GM18502 (cell line): Measurements from ENCODE around the gene VWA5B2.

Experiments used
- ATAC-seq: cut with Tn5 transposase; IDR thresholded peaks from one replicate; pipeline ENCODE4 v1.9.1; 2021; ENCODE audit warnings: mild to moderate bottlenecking; ENCODE audit not compliant: unreplicated experiment, poor library complexity

Gene VWA5B2

DNA sequence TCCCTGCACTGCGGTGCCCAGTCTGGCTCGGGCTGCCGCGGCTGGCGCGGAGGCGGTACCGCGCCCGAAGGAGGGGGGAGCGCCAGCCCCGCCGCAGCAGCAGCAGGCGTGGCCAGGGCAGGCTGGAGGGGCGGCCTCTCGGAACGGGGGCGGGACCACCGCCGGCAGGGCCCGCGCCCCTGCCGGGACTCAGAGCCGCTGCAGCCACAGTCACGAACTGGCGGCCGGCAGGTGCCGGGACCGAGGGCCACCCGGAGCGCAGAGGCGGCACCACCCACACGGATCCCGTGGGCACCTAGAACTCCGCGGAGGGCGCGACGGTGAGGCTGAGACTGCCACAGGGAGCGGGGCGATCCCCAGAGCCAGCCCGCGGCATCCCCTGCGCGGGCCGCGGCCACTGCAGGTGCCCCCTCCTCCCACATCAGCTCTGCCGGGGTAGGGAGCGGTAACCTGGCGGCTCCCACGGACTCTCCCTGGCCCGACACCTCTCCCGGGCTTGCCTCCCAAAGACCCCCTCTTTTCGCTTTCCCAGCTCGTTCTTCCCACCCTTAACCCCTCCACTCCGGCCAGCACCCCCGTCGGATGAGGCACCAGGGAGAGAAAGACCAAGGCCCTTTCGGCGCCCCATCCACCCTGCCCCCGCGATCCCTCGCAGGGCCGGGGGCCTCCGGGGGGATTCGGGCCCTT, at the start of gene VWA5B2:
VWA5B2 (plus strand) TSS at position 192 of the 687 bp plus-strand sequence. CDS start 944 bp downstream, outside the sequence.
- ATAC-seq: peak; percentile 88

GRCh38 chr3:184180165-184180564, 49.2 kb upstream of the VWA5B2 start:
- ATAC-seq: no peak

DNA sequence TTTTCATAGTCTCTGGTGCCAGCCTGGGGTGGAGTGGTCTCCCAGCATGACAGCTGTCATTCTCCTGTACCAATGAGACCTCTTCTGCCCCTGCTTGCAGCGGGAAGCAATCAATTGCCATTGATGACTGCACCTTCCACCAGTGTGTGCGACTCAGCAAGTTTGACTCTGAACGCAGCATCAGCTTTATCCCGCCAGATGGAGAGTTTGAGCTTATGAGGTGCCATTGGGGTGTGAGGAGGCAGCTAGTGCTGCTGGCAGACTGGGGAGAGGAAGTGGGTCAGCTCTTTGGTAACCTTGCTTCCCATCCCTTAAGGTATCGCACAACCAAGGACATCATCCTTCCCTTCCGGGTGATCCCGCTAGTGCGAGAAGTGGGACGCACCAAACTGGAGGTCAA, 47.8 kb upstream of the VWA5B2 start:
- ATAC-seq: no peak

DNA sequence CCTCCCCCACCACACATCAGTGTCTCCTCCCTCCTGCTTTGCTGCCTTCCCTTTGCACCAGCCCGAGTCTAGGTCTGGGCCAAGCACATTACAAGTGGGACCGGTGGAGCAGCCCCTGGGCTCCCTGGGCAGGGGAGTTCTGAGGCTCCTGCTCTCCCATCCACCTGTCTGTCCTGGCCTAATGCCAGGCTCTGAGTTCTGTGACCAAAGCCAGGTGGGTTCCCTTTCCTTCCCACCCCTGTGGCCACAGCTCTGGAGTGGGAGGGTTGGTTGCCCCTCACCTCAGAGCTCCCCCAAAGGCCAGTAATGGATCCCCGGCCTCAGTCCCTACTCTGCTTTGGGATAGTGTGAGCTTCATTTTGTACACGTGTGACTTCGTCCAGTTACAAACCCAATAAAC, 45.7 kb upstream of the VWA5B2 start:
- ATAC-seq: no peak

GRCh38 chr3:184184546-184185230, 44.7 kb upstream of the VWA5B2 start:
- no peak for ATAC-seq

GRCh38 chr3:184185461-184186183, 43.8 kb upstream of the VWA5B2 start:
- ATAC-seq: peak; percentile 92

DNA sequence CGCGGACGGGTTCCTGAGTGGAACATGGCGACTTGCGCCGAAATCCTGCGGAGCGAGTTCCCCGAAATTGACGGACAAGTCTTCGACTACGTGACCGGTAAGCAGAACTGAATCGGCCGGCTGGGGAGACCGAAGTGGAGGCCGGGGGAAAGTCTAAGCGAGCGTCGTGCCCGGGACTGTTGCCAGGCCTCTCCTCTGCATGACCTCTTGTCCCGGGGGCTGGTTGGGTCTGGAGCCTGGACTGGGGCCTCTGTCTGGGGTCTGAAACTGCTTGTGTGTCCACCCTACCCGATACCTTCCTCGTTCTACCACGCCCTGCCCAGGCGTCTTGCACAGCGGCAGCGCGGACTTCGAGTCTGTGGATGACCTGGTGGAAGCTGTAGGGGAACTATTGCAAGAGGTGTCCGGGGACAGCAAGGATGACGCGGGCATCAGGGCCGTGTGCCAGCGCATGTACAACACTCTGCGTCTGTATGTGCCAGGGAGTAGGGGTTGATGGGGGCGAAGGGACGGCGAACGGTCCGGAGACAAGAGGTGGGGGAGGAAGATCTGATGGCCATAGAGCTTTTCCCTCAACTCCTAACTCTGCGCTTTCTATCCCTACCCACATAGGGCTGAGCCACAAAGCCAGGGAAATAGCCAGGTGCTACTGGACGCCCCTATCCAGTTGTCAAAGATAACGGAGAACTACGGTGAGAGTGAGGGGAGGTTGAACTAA, 43.0 kb upstream of the VWA5B2 start, which contains the start of gene ABCF3:
ABCF3 (plus strand) TSS at position 16 of the 718 bp plus-strand sequence; CDS start at position 25, 9 bp downstream.
- ATAC-seq: peak; percentile 34

DNA sequence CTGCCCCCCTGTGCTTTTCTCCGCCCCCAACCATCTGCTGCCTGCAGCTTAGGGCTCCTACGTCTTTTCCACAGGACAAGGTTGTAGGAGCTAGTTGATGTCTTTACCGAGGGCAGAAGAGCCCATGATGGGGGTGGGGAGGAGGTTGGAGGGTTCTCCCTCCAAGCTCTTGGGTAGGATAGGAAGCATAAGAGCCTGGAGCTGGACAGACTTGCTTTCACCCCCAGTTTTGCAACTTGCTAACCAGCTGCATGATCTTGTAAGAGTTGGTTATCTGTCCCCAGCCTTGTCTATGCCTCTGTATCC, 42.5 kb upstream of the VWA5B2 start:
- no peak for ATAC-seq

- ATAC-seq: no peak
Observed at GRCh38 chr3:184188080-184188479, 41.3 kb upstream of the VWA5B2 start.

GRCh38 chr3:184189421-184189820, 40.0 kb upstream of the VWA5B2 start:
- ATAC-seq: no peak

DNA sequence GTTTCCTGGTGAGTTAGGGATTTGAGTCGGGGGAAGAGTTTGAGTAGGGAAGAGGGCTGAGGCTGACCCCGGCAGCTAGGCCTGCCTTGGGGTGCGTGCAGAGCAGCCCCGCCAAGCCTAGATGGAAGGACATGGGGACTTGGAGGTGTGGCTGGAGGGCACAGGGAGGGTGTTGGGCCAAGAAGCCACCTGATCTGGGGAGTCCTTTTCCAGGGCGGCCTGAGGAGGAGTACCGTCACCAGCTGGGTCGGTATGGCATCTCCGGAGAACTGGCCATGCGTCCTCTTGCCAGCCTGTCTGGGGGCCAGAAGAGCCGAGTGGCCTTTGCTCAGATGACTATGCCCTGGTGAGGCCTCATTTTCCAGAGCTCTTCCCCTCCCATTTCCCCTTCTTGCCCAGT, 36.5 kb upstream of the VWA5B2 start:
- no peak for ATAC-seq

DNA sequence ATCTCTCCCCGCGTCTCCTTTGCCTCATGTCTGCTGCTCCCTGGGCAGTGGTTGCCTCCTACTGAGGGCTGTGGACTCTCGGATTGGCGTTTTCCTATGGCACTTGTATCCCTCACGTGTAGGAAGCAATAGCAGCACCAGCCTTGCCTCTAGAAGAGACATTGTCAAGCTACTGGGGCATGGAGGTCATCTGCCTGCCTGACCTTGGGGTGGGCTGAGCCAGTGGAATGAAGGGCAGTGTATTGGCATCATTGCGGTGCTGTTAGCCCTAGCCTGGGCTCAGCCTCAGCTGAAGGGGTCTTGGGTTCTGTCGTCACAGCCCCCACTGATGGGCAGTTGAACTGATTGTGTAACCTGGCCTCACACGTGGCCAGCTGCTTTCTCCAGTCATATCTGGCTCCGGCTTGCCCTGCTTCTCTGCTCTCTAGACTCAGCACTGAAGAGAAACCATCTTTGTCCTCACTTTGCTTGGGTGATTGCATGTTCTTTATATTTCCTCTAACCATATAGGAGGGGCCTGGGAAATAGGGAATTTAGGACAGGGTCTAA, 35.3 kb upstream of the VWA5B2 start:
- no peak for ATAC-seq

GRCh38 chr3:184196536-184196935, 32.8 kb upstream of the VWA5B2 start:
- ATAC-seq: no peak

DNA sequence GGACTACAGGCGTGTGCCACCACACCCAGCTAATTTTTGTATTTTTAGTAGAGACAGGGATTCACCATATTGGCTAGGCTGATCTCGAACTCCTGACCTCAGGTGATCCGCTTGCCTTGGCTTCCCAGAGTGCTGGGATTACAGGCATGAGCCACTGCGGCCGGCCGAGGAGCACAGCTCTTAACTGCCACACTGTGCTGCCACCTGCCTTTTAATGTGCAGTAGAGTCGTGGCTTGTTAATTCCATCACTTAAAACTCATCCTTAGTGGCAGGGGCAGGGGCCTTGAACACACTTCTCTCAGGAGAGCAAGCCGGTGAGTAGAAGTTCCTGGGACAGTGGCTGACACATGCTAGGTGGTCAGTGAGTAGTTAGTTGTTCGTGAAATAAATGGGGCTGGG, 30.9 kb upstream of the VWA5B2 start:
- ATAC-seq: no peak

DNA sequence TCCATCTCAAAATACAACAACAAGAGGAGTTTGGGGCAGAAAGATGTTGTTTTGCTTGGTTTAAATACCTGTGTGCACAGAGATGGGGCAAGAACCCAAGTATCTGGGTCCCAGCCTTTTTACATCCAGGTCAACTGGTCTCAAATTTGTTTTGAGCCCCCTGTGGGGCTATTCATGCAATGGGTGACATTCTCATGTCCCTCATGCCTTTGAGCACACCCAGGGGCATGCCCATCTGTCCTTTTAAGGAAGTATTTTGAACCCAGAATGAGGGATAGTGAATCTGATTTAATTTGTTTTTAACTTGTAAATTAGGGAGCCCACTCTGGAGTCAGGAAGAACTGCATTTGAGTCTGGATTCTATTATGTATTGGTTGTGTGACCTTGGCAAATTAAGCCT, 28.6 kb upstream of the VWA5B2 start:
- no peak for ATAC-seq

- no peak for ATAC-seq
Observed at GRCh38 chr3:184203526-184203925, 25.9 kb upstream of the VWA5B2 start.

- ATAC-seq: no peak
Observed at GRCh38 chr3:184209146-184209923, 20.1 kb upstream of the VWA5B2 start.

GRCh38 chr3:184211297-184211696, 18.1 kb upstream of the VWA5B2 start:
- no peak for ATAC-seq

DNA sequence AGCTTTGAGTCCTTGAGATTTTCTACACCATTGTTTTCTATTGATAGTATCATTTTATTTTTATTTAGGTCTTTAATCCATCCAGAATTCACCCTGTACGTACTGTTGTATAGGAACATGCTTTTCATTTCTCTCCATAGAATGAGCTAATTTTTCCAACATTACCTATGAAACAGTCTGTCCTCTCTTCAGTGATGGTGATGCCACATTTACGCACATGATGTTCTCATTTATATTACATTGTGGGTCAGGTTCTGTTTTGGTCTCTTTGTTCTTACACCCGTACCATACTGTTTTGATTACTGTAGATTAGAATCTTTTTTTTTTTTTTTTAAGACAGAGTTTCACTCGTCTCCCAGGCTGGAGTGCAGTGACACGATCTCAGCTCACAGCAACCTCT, 17.7 kb upstream of the VWA5B2 start:
- ATAC-seq: no peak

DNA sequence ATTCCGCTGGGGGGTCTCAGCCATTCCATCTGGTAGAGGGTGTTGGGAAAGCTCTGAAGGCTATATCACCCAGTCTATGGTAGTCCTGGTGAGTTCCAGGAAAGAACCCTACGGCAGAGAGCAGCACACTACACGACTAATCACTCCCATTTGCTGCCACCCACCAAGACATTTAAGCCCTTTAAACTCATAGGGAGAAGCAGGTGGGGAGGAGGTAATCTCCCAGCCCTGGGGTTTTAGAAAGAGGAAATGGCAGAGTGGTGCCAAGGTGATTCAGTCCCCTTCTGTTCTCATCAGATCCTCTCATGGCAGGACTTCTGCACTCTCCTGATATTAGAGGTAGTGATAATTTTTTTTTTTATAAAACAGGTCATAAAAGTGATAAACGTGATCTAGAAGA, 10.6 kb upstream of the VWA5B2 start:
- ATAC-seq: no peak
